ENCODE measurements around the gene MGAT4B.

The MGAT4B gene

DNA sequence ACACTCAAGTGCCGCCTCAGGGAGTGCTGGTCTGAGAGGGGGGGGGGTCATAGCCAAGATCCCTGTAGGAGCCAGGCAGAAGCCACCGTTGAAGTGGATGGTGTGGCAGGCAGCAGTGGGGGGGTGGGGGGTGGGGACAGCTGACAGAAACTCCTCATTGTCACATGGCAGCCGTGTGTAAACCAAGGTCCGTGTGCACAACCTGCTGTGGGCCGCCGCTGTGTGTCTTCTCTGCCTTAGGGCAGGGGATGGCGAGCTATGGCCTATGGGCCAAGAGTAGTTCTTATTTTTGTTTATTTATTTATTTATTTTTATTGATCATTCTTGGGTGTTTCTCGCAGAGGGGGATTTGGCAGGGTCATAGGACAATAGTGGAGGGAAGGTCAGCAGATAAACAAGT lies 27.5 kb upstream of the MGAT4B start:
- Histone ChIP-seq H3K36me3 (peaks cover 91% of the 10 kb centered on the region), H3K9me3 (no peaks in the 10 kb centered on the region), H3K27me3 (no peaks in the 10 kb centered on the region), H3K27ac (no peak overlapping the region), H3K4me1 (ENCODE audit: control insufficient read depth in 1 of 2, insufficient read depth in 1 of 2, low read depth in 1 of 2, low read length in 1 of 2) (no peaks in the 10 kb centered on the region), H3K4me3 (ENCODE audit: low read depth in 1 of 2, low read length in 1 of 2) (no peak overlapping the region)
- TF ChIP-seq, protein P1, sequence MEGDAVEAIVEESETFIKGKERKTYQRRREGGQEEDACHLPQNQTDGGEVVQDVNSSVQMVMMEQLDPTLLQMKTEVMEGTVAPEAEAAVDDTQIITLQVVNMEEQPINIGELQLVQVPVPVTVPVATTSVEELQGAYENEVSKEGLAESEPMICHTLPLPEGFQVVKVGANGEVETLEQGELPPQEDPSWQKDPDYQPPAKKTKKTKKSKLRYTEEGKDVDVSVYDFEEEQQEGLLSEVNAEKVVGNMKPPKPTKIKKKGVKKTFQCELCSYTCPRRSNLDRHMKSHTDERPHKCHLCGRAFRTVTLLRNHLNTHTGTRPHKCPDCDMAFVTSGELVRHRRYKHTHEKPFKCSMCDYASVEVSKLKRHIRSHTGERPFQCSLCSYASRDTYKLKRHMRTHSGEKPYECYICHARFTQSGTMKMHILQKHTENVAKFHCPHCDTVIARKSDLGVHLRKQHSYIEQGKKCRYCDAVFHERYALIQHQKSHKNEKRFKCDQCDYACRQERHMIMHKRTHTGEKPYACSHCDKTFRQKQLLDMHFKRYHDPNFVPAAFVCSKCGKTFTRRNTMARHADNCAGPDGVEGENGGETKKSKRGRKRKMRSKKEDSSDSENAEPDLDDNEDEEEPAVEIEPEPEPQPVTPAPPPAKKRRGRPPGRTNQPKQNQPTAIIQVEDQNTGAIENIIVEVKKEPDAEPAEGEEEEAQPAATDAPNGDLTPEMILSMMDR (IDR thresholded peaks at IDR 0.05) = no peak

DNA sequence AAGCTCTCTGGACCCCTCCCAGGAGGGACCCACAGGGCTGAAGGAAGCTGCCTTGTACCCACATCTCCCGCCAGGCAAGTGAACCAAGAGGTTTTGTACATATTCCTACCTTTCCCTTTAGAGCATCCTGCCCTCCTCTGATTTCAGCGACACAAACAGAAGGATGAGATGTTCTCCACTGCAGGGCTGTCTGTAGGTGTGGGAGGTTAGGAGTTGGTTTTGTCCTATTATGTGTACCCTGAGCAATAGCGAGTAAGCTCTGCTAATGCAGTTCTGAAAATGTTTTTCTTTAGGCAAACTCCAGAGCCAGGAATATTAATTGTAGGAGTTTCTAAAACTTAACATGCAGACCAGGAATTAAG lies 27.0 kb upstream of the MGAT4B start:
- peaks cover 95% of the 10 kb centered on the region for H3K36me3 ChIP-seq
- TF ChIP-seq, protein P1 (IDR thresholded peaks at IDR 0.05) = no peak
- no peaks in the 10 kb centered on the region for H3K27me3 ChIP-seq
- H3K4me3 ChIP-seq (ENCODE audit: low read depth in 1 of 2, low read length in 1 of 2) = no peak overlapping the region
- no peaks in the 10 kb centered on the region for H3K9me3 ChIP-seq
- H3K4me1 ChIP-seq (ENCODE audit: control insufficient read depth in 1 of 2, insufficient read depth in 1 of 2, low read depth in 1 of 2, low read length in 1 of 2) = no peaks in the 10 kb centered on the region
- H3K27ac ChIP-seq = no peak overlapping the region

DNA sequence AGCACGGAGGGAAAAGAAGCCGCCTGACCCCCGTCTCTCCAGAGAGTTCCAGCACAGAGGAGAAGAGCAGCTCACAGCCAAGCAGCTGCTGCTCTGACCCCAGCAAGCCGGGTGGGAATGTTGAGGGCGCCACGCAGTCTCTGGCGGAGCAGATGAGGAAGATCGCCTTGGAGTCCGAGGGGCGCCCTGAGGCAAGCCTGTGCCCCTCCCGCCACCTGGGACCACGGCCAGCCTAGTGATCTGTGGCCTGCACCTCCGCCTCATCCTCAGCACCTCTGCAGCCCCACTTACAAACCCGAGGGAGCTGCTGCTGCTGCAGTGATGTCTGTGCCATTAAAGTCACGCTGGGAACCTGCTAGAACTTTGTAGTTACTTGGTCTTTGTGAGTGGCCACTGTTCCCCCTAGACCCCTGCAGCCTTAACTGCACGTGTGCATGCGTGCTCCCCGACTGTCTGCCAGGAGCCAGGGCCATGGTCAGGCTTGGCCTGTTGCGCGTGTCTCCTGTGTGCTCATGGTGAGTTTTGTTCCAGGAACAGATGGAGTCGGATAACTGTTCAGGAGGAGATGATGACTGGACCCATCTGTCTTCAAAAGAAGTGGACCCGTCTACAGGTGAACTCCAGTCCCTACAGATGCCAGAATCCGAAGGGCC lies 26.5 kb upstream of the MGAT4B start:
- Histone ChIP-seq H3K9me3 (no peaks in the 10 kb centered on the region), H3K4me1 (ENCODE audit: control insufficient read depth in 1 of 2, insufficient read depth in 1 of 2, low read depth in 1 of 2, low read length in 1 of 2) (no peaks in the 10 kb centered on the region), H3K4me3 (ENCODE audit: low read depth in 1 of 2, low read length in 1 of 2) (no peak overlapping the region), H3K27me3 (no peaks in the 10 kb centered on the region), H3K27ac (no peak overlapping the region), H3K36me3 (peaks cover 95% of the 10 kb centered on the region)
- TF ChIP-seq, protein P1 (IDR thresholded peaks at IDR 0.05) = no peak

DNA sequence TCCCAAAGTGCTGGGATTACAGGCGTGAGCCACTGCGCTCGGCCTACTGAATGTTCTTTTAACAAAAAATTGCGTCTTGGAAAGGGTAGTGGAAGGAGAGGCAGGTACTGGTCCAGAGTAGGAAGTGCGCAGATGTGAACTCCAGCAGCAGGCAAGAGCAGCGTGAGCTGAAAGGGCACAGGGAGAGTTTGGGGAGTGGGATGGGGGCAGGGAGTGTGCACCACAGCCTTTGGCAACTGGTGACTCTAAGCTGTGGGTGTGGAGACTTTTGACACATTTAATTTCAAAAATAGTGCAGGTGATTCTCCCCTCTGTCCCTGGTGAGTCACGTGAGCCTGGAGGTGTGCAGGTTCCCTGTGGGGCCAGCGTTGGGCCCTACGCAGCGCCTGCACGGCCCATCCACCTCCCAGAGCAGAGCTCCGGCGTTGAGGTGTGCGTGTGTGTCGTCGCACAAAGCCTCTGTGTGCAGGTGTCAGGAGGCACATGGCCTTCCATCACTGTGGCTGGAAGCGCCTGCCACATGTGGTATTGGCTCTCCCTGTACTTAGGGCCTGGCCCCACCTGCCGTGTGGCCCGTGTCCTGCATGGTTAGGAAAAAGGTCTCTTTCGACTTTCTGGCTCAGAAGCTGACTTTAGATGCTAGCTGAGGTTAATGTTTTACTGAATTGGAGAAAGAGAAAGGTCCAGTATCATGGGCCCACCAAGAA lies 25.5 kb upstream of the MGAT4B start:
- no peaks in the 10 kb centered on the region for H3K27me3 ChIP-seq
- peaks cover 0 to 6% of the 10 kb centered on the region in 2 experiments for H3K4me1 ChIP-seq (ENCODE audit: control insufficient read depth in 1 of 2, insufficient read depth in 1 of 2, low read depth in 1 of 2, low read length in 1 of 2)
- H3K27ac ChIP-seq = no peak overlapping the region
- no peak overlapping the region for H3K4me3 ChIP-seq (ENCODE audit: low read depth in 1 of 2, low read length in 1 of 2)
- H3K36me3 ChIP-seq = peaks cover 95% of the 10 kb centered on the region
- no peaks in the 10 kb centered on the region for H3K9me3 ChIP-seq
- TF ChIP-seq, protein P1 (IDR thresholded peaks at IDR 0.05) = no peak

DNA sequence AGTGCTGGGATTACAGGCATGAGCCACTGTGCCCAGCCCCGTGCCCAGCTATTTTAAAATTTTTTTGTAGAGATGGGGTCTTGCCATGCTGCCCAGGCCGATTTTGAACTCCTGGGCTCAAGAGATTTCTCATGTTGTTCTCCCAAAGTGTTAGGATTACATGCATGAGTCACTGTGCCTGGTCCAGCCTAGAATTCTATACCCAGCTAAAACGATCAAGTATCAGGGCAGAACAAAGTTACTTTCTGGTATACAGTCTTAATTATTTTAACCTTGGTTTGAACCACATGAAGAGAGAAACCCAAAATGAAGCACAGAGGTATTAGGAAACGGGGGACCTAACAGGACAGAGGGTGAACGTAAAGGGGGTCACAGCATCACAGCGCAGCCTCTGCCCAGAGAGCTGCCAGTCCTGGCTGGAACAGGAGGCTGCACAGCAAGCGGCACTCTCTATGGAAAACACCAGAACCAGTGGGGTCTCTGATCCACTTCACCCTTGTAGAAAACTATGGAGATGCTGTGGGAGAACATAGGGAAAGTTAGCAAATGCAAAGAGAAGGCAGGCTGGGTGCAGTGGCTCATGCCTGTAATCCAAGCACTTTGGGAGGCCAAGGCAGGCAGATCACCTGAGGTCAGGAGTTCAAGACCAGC lies 24.3 kb upstream of the MGAT4B start:
- peaks cover 95% of the 10 kb centered on the region for H3K36me3 ChIP-seq
- TF ChIP-seq, protein P1 (IDR thresholded peaks at IDR 0.05) = no peak
- H3K27me3 ChIP-seq = no peaks in the 10 kb centered on the region
- H3K9me3 ChIP-seq = no peaks in the 10 kb centered on the region
- peaks cover 0 to 6% of the 10 kb centered on the region in 2 experiments for H3K4me1 ChIP-seq (ENCODE audit: control insufficient read depth in 1 of 2, insufficient read depth in 1 of 2, low read depth in 1 of 2, low read length in 1 of 2)
- H3K4me3 ChIP-seq (ENCODE audit: low read depth in 1 of 2, low read length in 1 of 2) = no peak overlapping the region
- no peak overlapping the region for H3K27ac ChIP-seq
